Measurements from ENCODE around the gene ENOSF1. TPM values are rescaled to one million over a fixed set of nuclear protein-coding genes. Genes with fewer than 3 reads are reported as not detected.
"Not testable (repeated sequence)": the region's sequence is repeated elsewhere in the genome, so short reads cannot be mapped to it uniquely, and the experiment has no call there.

Gene ENOSF1
- total RNA-seq, 2 donors from 2014 or later = 48.7 to 187 TPM

DNA sequence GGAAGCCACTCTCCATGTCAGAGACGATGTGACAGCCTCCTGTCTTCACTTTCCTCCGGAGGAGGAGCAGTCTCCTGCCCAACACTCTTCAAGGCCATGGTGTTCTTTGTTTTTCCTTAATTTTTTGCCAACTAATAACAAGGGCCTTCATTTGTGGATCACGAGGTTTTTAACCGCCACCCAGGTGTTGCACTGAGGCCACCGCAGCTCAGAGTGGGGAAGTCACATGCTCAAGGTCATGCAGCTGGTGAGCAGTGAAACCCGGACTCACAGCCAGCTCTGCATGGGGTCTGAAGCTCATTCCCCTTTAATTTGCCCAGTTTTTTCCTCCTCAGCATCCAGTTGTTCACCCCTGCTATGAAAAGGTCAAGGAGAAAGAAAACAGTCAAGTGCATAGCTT, 19.6 kb downstream of the ENOSF1 start:
- H3K27me3 Mint-ChIP-seq = no peaks in the 10 kb centered on the region
- no peaks in the 10 kb centered on the region for H3K4me1 Mint-ChIP-seq (ENCODE audit: low read depth in 2 of 2)
- ATAC-seq (no peak), DNase-seq (ENCODE audit: low spot score) (no peak)
- no peak overlapping the region for H3K4me3 Mint-ChIP-seq
- peak overlapping the region in 1 of 2 donors; percentile 18 for H3K27ac Mint-ChIP-seq
- no peaks in the 10 kb centered on the region for H3K36me3 Mint-ChIP-seq
- no peaks in the 10 kb centered on the region for H3K9me3 Mint-ChIP-seq

DNA sequence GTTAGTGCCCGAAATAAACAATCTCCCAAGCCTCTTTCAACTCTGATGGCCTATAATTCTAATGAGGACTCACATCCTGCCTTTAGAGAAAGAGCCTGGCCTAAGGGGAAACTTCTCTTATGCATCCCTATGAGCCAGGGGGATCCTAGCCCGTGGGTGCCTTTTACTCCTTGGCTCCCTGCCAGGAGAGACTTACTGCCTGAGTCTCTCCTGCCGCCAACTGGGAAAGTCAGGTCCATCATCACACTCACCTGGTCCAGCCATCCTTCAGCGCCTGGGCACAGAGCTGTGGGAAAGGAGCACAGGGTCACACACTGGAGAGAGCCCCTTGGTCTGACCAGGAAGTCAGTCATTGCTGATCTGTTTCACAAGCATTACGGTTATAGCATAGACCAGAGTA, 24.1 kb downstream of the ENOSF1 start:
- no peaks in the 10 kb centered on the region for H3K27me3 Mint-ChIP-seq
- ATAC-seq (peak in 1 of 2 donors; percentile 31), DNase-seq (ENCODE audit: low spot score) (no peak)
- H3K36me3 Mint-ChIP-seq = no peaks in the 10 kb centered on the region
- H3K9me3 Mint-ChIP-seq = no peaks in the 10 kb centered on the region
- H3K27ac Mint-ChIP-seq = no peak overlapping the region
- H3K4me3 Mint-ChIP-seq = no peak overlapping the region
- no peaks in the 10 kb centered on the region for H3K4me1 Mint-ChIP-seq (ENCODE audit: low read depth in 2 of 2)

DNA sequence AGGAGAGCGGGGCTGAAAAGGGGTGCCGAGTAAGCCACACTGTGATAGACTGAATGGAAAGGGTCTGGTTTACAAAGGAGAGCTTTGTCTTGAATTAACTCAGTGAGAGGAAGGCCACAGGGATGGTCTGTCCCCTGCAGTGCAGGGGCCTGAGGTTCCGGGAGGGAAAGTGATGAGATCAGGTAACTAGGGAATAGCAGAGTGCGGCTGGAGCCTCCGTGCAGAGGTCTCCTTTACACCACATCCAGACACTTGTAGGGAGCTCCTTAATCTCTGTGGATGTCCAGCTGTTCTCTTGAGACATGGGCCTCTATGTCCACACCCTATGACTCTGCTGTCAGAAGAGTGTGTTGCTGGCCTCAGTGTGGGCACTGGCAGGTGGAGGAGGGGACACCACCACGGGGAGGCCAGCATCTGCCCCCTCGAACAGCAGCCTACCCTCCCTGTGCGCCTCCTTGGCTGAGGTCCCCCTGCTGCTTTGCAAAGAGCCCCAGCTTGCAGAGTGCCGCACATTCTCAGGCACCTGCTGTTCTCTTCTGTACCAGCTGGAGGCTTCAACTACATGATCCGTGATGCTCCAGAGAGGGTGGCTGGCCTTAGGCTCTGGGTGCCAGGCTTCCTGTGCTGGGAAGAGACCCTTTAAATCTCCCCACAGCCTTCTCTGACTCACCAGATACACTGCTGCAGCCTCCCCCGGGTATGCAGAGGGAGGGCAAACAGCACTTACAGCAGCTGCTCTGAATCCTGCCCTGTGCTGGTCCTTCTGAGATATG, 25.9 kb downstream of the ENOSF1 start:
- Mint-ChIP-seq H3K4me3 (no peak overlapping the region), H3K27me3 (no peaks in the 10 kb centered on the region)
- no peak for DNase-seq (ENCODE audit: low spot score)

DNA sequence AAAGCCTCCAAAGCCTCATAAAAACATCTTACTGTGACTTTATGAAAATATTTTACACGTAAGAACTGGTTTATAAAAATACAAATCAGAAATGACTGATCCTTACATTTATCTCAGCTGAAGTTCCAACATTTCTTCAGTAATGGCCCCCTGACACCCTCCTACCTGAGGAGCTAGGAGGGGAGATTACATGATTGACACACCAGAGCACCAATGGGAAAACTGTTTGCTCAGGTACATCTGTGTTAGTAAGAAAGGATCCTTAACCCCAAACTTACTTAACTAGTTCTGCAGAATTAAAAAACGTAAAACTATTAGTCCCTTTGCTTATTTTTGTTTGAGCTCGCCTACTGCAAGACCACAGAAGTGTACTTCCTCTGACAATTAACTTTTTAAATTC, 27.0 kb downstream of the ENOSF1 start:
- no peaks in the 10 kb centered on the region for H3K9me3 Mint-ChIP-seq
- H3K4me3 Mint-ChIP-seq = no peak overlapping the region
- peaks cover 9 to 19% of the 10 kb centered on the region in 2 donors for H3K4me1 Mint-ChIP-seq (ENCODE audit: low read depth in 2 of 2)
- DNase-seq (ENCODE audit: low spot score) (no peak), ATAC-seq (no peak)
- no peaks in the 10 kb centered on the region for H3K27me3 Mint-ChIP-seq
- no peak overlapping the region for H3K27ac Mint-ChIP-seq
- H3K36me3 Mint-ChIP-seq = peaks cover 9% of the 10 kb centered on the region

More for the DNA sequence above, 25.9 kb downstream of the ENOSF1 start:
- H3K4me1 Mint-ChIP-seq (ENCODE audit: low read depth in 2 of 2) = peaks cover 9 to 15% of the 10 kb centered on the region in 2 donors
- H3K27ac Mint-ChIP-seq = no peak overlapping the region
- H3K36me3 Mint-ChIP-seq = peaks cover 9% of the 10 kb centered on the region
- H3K9me3 Mint-ChIP-seq = no peaks in the 10 kb centered on the region
- ATAC-seq = no peak

DNA sequence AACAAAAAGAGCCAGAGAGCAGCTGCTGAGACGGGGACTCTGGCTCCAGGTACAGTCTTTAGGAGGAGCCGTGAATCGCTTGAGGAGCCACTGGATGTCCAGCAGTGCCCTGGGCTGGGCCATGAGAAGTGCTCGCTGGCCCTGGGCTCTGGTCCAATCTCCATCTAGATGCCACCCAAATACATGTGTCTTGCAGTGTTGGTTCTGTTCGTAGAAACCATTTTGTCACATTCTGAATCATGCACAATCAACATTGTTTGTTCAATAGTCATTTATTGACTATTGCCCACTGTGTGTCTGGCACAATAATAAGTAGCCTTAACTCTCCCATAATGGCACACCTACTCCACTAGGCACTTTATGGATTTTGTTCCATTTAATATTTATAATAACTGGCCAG, 28.9 kb downstream of the ENOSF1 start:
- Mint-ChIP-seq H3K9me3 (no peaks in the 10 kb centered on the region), H3K27me3 (no peaks in the 10 kb centered on the region), H3K4me3 (no peak overlapping the region), H3K4me1 (ENCODE audit: low read depth in 2 of 2) (peaks cover 9 to 19% of the 10 kb centered on the region in 2 donors), H3K27ac (no peak overlapping the region), H3K36me3 (peaks cover 9% of the 10 kb centered on the region)
- ATAC-seq = no peak
- DNase-seq (ENCODE audit: low spot score) = no peak

DNA sequence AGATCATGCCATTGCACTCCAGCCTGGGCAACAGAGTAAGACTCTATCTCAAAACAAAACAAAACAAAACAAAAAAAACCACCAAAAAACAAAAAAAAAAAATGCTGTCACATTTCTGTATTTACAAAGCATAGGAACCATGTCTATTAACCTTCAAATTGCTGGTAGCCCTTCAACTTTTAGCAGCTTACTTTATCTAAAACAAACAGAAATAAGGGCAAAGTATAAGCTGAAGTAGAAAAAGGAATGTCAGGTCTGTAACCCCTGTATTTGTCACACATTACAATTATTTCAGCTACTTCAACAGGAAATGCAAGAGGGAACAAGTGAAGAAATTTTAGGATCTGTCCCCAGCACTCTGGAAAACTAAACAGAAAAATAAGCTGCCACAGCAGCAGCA, 29.6 kb downstream of the ENOSF1 start:
- Mint-ChIP-seq H3K9me3 (no peaks in the 10 kb centered on the region), H3K27me3 (no peaks in the 10 kb centered on the region), H3K4me3 (no peak overlapping the region), H3K4me1 (ENCODE audit: low read depth in 2 of 2) (peaks cover 9 to 19% of the 10 kb centered on the region in 2 donors), H3K36me3 (peaks cover 11% of the 10 kb centered on the region), H3K27ac (peak overlapping the region; percentile 77 to 79)
- ATAC-seq (no peak), DNase-seq (ENCODE audit: low spot score) (no peak)

DNA sequence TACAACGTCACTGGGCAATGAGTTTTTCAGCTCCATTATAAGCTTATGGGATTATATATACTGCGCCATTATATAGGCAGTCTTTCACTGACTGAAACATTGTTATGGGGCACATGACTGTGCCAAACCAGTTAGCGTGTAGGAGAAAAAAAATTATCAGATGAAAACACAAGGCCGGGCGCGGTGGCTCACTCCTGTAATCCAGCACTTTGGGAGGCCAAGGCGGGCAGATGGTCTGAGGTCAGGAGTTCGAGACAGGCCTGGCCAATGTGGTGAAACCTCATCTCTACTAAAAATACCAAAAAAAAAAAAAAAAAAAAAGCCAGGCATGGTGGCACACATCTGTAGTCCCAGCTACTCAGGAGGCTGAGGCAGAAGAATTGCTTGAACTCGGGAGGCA, 30.0 kb downstream of the ENOSF1 start:
- not testable (repeated sequence) for H3K9me3 Mint-ChIP-seq; DNase-seq (ENCODE audit: low spot score); H3K27me3 Mint-ChIP-seq
- H3K4me3 Mint-ChIP-seq = peak overlapping the region; percentile 50
- ATAC-seq = peak in 1 of 2 donors; percentile 1
- peaks cover 13% of the 10 kb centered on the region for H3K36me3 Mint-ChIP-seq
- peak overlapping the region; percentile 77 to 79 for H3K27ac Mint-ChIP-seq
- peaks cover 9 to 19% of the 10 kb centered on the region in 2 donors for H3K4me1 Mint-ChIP-seq (ENCODE audit: low read depth in 2 of 2)

DNA sequence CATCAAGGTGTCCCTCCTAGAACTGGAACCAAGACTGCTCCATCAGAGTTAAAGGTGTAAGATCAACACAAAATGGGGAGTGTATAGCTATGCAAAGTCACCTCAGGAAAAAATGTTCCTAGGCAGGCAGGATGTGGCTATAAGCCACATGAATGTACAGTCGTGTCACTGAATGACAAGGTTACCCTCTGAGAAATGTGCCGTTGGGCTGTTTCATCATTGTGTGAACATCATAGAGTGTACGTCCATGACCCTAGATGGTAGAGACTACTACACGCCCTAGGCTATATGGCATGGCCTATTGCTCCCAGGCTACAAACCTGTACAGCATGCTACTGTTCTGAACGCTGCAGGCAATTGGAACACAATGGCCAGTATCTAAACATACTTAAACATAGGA, 30.4 kb downstream of the ENOSF1 start:
- Mint-ChIP-seq H3K4me1 (ENCODE audit: low read depth in 2 of 2) (peaks cover 9 to 19% of the 10 kb centered on the region in 2 donors), H3K27ac (peak overlapping the region; percentile 77 to 79), H3K9me3 (no peaks in the 10 kb centered on the region), H3K4me3 (peak overlapping the region; percentile 50), H3K27me3 (no peaks in the 10 kb centered on the region), H3K36me3 (peaks cover 13% of the 10 kb centered on the region)
- ATAC-seq = peak; percentile 85 to 98
- DNase-seq (ENCODE audit: low spot score) = peak; percentile 70

DNA sequence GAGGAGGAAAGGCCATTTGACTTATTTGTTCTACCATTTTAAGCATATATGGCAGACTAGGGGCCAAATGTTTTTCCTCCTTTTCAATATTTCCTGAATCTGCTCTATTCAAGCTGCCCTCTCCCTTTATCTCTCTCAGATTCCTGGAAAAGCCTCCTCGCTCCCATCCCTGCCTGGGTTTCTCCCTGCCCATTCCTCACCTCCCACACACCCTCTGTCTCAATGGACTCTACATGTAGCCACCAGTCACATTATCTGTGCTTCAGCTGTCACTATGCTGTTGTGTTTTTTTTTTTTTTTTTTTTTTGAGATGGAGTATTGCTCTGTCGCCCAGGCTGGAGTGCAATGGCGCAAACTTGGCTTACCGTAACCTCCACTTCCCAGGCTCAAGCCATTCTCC, 32.0 kb downstream of the ENOSF1 start:
- ATAC-seq (no peak), DNase-seq (ENCODE audit: low spot score) (no peak)
- Mint-ChIP-seq H3K4me1 (ENCODE audit: low read depth in 2 of 2) (peaks cover 9 to 19% of the 10 kb centered on the region in 2 donors), H3K27me3 (no peaks in the 10 kb centered on the region), H3K27ac (peak overlapping the region in 1 of 2 donors; percentile 77), H3K9me3 (no peaks in the 10 kb centered on the region), H3K36me3 (peaks cover 25% of the 10 kb centered on the region), H3K4me3 (no peak overlapping the region)

DNA sequence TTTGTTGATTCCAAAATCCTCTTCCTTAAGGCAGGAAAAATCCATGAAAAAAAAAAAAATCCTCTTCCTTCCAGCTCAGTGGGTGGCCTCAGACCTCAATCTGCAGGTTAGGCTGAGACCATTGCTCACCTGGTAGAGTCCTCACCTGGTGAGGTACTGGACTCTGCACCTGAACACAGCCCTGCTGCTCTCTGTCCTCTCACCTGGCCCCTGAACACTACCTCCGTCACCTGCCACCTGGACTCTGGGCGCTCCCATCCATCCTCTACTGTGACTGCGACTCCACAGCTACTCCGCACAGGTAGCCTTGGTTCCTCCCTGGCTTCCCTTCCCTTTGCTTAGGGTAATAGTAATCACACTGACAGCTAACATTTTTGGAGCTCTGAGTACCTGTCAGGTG, 32.9 kb downstream of the ENOSF1 start:
- Mint-ChIP-seq H3K27me3 (no peaks in the 10 kb centered on the region), H3K36me3 (peaks cover 25% of the 10 kb centered on the region), H3K9me3 (no peaks in the 10 kb centered on the region), H3K4me3 (no peak overlapping the region), H3K27ac (no peak overlapping the region), H3K4me1 (ENCODE audit: low read depth in 2 of 2) (peaks cover 9 to 19% of the 10 kb centered on the region in 2 donors)
- DNase-seq (ENCODE audit: low spot score) = no peak
- no peak for ATAC-seq

DNA sequence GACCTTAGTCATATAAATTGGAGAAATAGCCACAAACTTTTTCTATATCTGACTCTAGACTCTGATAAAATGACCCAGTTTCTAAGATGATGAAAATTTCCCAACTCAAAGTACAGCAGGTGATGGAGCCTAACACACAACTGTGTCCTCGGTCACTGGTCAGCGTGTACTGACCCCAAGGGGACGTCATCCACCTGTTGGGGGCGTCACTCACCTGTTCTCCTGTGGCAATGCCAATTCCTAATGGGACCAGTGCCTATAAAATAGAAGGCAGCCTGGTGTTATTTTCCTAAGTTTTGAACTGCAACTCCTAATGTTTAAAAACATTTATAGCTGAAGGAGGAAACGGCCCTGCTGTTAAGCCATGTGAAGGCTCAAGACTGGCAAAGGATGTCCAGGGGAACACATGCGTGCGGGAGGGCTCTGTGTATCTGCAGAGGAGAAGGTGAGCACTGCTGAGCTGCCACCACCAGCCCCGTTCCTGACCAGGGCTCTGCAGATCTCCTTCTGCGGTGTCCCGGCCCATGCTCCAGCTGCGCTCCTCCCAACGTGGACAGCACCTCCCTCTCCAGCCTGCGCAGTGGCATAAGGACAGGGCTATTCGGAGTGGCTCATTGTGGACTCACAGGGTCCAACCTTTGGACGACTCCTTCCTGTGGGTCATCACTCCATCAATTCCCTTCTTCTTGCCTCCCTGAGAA, 33.8 kb downstream of the ENOSF1 start:
- no peak for DNase-seq (ENCODE audit: low spot score)
- no peak overlapping the region for H3K27ac Mint-ChIP-seq
- H3K4me3 Mint-ChIP-seq = no peak overlapping the region

DNA sequence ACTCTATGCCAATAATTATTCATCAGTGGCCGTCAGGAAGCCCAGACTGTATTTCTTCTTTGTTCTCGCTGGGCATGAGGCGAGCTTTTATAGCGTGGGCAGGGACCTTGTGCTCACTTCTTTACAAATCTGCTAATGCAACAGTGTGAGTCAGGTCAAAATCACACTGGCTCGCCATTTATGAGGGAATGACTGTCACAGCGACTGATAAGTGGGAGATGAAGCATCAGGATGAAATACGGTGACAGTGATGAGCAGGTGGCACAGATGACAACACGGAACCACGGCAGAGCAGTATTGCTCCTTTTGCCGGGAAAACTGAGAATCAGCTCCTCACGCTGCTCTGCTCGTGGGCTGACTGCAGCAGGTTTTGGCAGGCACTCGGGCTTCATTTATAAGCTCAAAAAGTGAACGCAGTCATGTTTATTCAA, 34.5 kb downstream of the ENOSF1 start:
- Mint-ChIP-seq H3K36me3 (peaks cover 25% of the 10 kb centered on the region), H3K4me1 (ENCODE audit: low read depth in 2 of 2) (peaks cover 9 to 19% of the 10 kb centered on the region in 2 donors), H3K4me3 (no peak overlapping the region), H3K27ac (no peak overlapping the region), H3K27me3 (no peaks in the 10 kb centered on the region), H3K9me3 (no peaks in the 10 kb centered on the region)
- DNase-seq (ENCODE audit: low spot score) (no peak), ATAC-seq (no peak)

More for the DNA sequence above, 33.8 kb downstream of the ENOSF1 start:
- H3K9me3 Mint-ChIP-seq = no peaks in the 10 kb centered on the region
- ATAC-seq = no peak
- H3K27me3 Mint-ChIP-seq = no peaks in the 10 kb centered on the region
- H3K36me3 Mint-ChIP-seq = peaks cover 25% of the 10 kb centered on the region
- peaks cover 9 to 19% of the 10 kb centered on the region in 2 donors for H3K4me1 Mint-ChIP-seq (ENCODE audit: low read depth in 2 of 2)

DNA sequence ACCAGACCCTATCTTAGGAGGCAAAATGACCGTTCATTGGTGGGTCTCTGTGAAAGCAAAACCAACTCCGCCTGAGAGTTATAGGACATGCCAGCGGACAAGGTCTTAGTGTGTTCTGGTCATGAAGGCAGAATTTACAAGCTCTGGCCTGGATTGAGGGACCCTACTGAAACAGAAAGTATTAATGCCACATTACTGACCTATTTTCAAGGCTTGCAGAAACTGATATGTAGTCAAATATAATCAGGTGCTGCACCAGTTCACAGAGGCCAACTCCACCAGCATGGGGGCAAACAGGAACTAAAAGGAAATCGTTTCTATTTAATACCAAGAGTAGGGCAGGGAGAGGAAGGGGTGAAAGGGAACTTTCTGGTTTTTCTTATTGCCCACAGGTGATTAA, 35.3 kb downstream of the ENOSF1 start:
- H3K36me3 Mint-ChIP-seq = peaks cover 30% of the 10 kb centered on the region
- H3K27me3 Mint-ChIP-seq = no peaks in the 10 kb centered on the region
- no peaks in the 10 kb centered on the region for H3K9me3 Mint-ChIP-seq
- no peak overlapping the region for H3K27ac Mint-ChIP-seq
- ATAC-seq = no peak
- DNase-seq (ENCODE audit: low spot score) = no peak
- no peak overlapping the region for H3K4me3 Mint-ChIP-seq
- H3K4me1 Mint-ChIP-seq (ENCODE audit: low read depth in 2 of 2) = peaks cover 7 to 11% of the 10 kb centered on the region in 2 donors

DNA sequence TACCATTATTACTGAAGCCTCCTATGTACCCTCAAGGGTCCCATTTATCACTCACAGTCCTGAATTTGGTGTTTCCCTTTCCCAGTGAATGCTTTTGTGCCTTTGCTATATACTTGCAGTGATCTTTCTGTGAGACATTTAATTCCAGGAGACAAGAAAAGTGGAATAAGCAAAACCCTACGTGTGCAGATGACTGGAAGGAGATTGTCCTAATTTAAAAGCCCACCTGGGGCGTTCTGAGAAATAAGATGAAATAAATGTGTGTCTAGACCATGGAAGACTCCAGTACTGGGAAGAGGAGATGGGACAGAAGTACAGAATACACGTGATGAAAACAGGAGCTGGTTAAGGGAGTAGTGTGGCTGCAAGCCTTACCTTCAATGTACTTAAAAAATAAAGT, 35.7 kb downstream of the ENOSF1 start:
- H3K4me3 Mint-ChIP-seq = no peak overlapping the region
- no peak for ATAC-seq
- H3K27ac Mint-ChIP-seq = no peak overlapping the region
- no peaks in the 10 kb centered on the region for H3K9me3 Mint-ChIP-seq
- H3K27me3 Mint-ChIP-seq = no peaks in the 10 kb centered on the region
- H3K4me1 Mint-ChIP-seq (ENCODE audit: low read depth in 2 of 2) = peaks cover 3 to 6% of the 10 kb centered on the region in 2 donors
- no peak for DNase-seq (ENCODE audit: low spot score)
- H3K36me3 Mint-ChIP-seq = peaks cover 26% of the 10 kb centered on the region
